ENCODE measurements around the gene ZMYND8.

DNA sequence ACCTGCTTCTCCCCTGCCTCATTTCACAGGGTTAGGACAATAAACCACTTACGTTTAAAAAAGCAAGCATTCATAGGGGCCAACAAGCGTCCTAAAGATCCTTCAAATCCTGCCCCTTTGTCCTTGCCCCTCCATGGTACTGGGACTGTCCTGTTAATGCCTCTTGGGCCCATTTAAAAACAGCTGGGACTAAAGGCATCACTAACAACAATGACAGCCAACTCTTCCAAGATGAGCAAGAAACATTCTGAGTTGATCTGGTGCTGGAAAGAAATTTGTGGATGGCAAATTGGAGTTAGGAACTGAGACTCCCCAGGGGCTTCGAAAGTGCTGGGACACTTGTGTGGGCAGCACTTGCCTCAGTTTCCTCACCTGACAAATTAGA is 93.4 kb downstream of the ZMYND8 start:
- TF ChIP-seq, protein P1, sequence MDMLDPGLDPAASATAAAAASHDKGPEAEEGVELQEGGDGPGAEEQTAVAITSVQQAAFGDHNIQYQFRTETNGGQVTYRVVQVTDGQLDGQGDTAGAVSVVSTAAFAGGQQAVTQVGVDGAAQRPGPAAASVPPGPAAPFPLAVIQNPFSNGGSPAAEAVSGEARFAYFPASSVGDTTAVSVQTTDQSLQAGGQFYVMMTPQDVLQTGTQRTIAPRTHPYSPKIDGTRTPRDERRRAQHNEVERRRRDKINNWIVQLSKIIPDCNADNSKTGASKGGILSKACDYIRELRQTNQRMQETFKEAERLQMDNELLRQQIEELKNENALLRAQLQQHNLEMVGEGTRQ (IDR thresholded peaks at IDR 0.05; ENCODE audit: low read depth, low read length) = no peak
- TF ChIP-seq RAD21 (IDR thresholded peaks at IDR 0.05; ENCODE audit: low read length) (no peak), NFE2L2 (IDR thresholded peaks at IDR 0.05; ENCODE audit: low read depth, low read length) (no peak), POLR2A (IDR thresholded peaks at IDR 0.05; ENCODE audit: low read depth, low read length) (no peak), RCOR1 (IDR thresholded peaks at IDR 0.05; ENCODE audit: insufficient replicate concordance, low read length) (no peak), CEBPB (IDR thresholded peaks at IDR 0.05; ENCODE audit: low read depth, low read length) (no peak), CHD1 (IDR thresholded peaks at IDR 0.05; ENCODE audit: low read depth, low read length) (no peak), BHLHE40 (IDR thresholded peaks at IDR 0.05; ENCODE audit: low read depth, low read length) (no peak), RFX5 (IDR thresholded peaks at IDR 0.05; ENCODE audit: low read depth, low read length) (no peak), MAFK (IDR thresholded peaks at IDR 0.05; ENCODE audit: low read depth, low read length) (no peak), SMC3 (IDR thresholded peaks at IDR 0.05; ENCODE audit: low read depth, low read length) (no peak)
- TF ChIP-seq, protein P2, sequence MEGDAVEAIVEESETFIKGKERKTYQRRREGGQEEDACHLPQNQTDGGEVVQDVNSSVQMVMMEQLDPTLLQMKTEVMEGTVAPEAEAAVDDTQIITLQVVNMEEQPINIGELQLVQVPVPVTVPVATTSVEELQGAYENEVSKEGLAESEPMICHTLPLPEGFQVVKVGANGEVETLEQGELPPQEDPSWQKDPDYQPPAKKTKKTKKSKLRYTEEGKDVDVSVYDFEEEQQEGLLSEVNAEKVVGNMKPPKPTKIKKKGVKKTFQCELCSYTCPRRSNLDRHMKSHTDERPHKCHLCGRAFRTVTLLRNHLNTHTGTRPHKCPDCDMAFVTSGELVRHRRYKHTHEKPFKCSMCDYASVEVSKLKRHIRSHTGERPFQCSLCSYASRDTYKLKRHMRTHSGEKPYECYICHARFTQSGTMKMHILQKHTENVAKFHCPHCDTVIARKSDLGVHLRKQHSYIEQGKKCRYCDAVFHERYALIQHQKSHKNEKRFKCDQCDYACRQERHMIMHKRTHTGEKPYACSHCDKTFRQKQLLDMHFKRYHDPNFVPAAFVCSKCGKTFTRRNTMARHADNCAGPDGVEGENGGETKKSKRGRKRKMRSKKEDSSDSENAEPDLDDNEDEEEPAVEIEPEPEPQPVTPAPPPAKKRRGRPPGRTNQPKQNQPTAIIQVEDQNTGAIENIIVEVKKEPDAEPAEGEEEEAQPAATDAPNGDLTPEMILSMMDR (conservative IDR thresholded peaks at IDR 0.05; ENCODE audit: low read depth, low read length) = no peak
- TF ChIP-seq, protein P3, sequence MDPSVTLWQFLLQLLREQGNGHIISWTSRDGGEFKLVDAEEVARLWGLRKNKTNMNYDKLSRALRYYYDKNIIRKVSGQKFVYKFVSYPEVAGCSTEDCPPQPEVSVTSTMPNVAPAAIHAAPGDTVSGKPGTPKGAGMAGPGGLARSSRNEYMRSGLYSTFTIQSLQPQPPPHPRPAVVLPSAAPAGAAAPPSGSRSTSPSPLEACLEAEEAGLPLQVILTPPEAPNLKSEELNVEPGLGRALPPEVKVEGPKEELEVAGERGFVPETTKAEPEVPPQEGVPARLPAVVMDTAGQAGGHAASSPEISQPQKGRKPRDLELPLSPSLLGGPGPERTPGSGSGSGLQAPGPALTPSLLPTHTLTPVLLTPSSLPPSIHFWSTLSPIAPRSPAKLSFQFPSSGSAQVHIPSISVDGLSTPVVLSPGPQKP (IDR thresholded peaks at IDR 0.05; ENCODE audit: borderline replicate concordance, low read depth, low read length) = no peak

Measured in IMR-90 (cell line).